HL-60/S4 treated with phorbol 12-myristate 13-acetate at 8.2 ng/mL for 4 days and 3 days (cell line): ENCODE results near the gene GLP1R.

Experiments used
- in situ Hi-C: fragments of 300-500 bp; cut with MboI; formaldehyde crosslinking; loops from 2 replicates; pipeline ENCODE4 v1.15.0; 2022; ENCODE audit warnings: low sequenced_read_pairs

Gene GLP1R

DNA sequence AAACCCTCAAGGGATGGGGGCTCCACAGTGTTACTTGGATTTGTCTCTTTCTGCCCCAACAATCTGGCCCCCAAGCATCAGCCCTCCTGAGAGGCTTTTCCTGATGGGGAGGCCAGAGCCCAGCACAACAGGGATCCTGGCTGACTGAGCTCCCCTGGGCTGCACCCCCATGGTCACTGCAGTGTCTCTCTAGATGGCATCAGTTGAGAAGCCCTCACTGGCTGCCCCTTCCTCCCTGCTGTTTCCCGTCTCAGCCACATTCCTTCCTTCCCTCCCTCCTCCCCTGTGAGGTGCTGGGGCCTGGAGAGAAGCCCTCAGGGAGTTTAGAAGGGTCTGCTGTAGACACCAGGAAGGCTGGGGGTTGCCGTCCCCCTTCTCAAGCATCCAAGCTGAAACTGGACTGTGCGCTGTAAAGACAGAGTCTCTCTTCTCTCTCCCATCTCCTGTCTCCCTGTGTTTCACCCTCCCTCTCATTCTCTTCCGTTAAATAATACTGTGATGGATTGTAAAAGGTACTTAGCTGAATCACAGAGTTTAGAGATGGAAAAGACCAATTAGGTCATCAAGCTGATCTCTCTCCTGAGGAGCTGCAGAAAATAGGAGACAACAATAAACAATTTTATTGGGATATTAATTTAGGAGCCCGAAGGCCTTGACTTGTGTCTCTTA lies 36.7 kb downstream of the GLP1R start:
- in situ Hi-C loops = no loop called here

DNA sequence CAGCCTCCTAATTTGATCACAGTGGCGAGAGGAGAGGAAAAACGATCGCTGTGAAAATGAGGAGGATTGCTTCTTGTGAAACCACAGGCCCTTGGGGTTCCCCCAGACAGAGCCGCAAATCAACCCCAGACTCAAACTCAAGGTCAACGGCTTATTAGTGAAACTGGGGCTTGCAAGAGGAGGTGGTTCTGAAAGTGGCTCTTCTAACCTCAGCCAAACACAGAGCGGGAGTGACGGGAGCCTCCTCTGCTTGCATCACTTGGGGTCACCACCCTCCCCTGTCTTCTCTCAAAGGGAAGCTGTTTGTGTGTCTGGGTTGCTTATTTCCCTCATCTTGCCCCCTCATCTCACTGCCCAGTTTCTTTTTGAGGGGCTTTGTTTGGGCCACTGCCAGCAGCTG lies 37.7 kb downstream of the GLP1R start:
- in situ Hi-C loops = no loop called here

DNA sequence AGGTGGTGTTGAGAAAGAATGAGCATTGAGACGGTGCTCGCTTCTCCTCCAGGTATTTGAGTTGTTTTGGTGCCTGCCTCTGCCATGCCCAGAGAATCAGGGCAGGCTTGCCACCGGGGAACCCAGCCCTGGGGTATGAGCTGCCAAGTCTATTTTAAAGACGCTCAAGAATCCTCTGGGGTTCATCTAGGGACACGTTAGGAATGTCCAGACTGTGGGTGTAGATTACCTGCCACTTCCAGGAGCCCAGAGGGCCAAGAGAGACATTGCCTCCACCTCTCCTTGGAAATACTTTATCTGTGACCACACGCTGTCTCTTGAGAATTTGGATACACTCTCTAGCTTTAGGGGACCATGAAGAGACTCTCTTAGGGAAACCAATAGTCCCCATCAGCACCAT lies 38.1 kb downstream of the GLP1R start:
- in situ Hi-C loops = no loop called here

DNA sequence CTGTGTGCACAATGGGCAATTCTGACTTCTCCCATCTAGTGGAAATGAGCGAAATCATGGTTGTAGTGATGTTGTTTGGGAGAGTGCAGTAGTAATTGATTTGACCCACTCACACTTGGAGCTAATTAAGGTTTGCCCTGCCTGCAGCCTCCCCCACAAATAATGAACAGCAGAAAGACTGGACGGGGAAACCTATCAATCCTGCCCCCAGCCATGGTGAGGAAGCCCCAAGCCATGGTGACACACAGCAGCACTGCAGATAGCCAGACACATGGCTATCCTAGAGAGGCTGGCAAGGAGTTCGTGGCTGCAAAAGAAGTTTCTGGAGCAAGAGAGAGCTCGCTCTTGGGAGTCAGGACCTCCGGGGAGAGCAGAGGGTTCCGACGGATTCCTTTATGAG lies 38.6 kb downstream of the GLP1R start:
- in situ Hi-C loops = no loop called here

DNA sequence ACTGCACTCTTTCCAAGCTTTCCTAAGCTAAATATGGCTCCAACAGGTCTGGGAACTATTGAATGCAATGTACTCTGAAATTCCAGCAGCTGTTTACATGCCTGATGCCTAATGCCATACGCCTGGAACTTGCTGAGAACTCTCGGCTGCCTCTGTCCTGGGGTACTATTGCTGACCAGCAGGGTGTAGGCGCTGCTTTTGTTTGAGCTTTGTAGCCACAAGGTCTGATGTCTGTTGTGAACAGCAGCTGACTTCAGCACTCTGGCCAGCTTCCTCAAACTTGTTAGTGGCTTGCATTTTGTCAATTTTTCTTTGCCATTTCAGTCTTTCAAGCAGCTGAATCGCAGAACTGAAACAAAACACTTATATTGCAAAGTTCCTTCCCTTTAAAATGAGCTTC lies 39.8 kb downstream of the GLP1R start:
- in situ Hi-C loops = no loop called here

DNA sequence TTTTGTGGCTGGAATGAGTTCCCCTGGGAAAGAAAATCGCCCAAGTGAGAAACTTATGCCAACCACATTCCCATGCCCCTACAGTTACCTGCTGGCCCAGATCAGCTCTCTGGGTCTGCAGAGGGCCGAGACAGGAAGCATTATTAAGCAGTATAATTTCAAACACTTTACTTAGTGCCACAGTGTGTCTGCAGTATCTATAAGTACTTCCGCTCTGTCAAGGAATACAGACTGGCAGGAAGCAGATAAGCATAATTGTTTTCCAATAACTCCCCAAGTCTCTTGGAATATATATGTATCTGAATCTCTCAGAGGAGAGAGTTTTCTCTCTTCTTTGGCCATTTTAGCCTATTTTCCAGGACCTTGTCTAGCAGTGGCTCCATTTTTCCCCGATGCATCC lies 41.5 kb downstream of the GLP1R start:
- in situ Hi-C loops = no loop called here

DNA sequence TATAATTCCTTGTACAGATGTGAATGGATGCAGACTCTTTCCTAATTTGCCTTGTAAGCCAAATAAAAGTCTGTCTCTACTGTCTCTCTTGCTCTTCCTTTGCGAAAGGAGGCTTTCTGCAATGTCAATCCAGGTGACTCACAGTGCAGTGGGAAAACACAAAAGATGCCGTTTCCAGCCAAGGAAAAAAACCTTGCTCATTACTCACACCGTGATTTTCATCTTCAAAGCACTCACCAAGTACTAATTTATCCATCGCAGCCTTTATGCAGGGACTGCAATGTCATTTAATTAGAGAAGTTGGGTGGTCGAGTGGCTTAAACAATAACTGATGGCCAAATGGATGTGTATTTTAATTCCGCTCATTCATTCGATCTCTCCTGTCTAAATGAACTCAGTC lies 42.6 kb downstream of the GLP1R start:
- in situ Hi-C loops = no loop called here

DNA sequence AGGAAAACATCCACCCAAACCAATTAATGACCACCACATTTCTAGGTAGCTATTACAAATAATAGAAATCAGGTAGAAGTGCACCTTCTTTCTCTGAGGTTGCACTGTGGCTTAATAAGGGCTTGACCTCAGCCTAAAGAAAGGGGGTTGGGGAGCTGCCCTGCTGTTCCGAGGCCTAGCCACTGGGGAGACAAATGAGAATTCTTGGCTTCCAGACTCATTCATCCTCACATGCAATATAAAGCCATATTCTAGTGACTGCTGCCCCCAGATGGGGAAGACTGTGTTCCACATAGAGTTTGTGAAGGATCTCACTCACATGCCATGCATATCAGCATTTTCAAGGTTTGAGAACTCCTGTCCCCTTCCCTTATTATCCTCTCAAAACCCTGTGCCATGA lies 43.5 kb downstream of the GLP1R start:
- in situ Hi-C loops = no loop called here

DNA sequence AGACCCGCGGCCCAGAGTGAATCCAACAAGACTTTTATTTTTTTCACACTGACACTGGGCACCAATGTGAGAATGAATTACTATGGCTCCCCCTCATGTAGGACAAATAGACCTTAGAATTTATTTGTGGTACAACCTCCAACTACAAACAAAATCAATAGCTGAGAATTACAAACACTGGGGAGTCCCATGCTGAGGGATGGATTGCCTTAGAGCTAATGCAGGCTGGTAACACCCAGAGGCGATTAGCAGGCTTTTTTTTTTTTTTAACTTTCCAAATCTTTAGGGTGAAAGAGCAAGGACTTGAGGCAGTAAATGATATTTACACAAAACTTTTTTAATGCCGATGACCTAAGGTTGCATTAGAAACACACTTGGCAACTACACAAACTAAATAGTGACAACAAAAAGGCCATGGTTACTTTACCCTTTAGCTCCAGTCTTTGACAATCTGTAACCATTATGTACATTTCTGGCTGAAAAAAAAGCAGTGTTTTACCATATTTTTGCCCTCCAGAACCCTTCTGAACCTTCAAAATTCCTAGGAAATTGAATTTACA lies 44.6 kb downstream of the GLP1R start:
- in situ Hi-C loops = no loop called here

DNA sequence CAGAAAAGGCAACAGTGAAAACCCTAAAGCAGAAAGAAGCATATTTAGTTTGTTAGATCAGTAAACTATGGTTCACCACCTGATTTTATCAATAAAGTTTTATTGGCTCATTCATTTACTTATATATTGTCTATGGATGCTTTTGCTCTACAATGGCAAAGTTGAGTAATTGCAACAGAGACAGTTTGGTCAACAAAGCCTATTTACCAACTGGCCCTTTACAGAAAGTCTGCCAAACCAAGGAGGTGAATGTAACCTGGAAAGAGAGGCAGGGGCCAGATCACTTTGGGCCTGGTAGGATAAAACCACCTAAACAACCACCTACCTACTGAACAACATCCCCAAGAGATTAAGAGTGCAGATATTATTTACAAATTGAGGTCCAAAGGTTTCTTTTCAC lies 47.0 kb downstream of the GLP1R start:
- in situ Hi-C loops = no loop called here

DNA sequence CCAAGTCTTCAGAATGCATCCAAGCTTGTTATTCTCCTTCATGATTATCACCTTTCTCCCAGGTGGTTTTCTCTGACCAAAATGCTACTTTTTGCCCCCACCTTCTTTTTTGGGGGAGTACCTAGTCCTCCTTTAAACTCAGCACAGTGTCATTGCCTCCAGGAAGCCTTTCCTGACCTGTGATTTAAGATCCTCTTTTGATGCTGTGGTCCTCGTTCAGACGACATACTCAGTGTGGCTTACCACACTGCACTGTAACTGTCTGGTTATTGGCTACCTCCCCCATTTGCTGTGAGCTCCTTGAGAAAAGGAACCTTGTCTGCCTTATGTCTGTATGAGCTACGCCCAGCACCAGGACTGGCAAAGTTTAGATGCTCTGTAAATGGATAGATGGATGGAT lies 51.8 kb downstream of the GLP1R start:
- in situ Hi-C loops = no loop called here

DNA sequence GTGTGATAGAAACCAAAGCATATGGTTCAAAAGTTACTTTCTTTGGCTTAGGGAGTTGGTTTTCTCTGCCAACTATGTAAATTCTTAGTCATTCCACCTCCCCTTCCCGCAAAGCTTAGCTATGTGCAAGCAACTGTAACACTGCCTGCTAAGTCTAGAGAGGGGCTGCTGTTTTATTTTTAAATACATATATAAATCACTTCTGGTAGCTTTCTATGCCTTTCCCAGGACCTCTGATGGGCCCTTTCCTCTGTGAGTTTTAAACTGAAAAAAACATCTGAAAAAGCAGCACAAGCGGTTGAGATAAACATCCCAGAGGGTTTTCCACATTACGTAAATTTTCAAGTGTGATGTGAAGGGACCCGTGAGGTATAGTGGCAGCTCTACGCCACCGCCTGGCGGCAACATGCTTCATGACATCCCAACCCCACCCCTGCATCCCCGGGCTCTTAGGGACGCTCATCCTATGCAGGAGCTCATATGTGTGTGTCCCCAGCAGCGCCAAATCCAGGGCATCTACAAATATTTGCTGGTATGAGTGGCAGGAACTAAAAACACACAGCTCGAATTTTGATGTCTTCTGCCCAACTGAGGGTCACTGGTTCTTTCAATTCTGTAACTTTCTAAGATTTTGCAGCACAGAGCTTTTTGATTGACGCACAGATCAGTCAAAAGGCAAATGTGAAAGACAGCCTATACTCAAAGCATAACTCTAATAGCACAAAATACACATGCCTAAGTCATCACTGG lies 53.7 kb downstream of the GLP1R start:
- in situ Hi-C loops = no loop called here

DNA sequence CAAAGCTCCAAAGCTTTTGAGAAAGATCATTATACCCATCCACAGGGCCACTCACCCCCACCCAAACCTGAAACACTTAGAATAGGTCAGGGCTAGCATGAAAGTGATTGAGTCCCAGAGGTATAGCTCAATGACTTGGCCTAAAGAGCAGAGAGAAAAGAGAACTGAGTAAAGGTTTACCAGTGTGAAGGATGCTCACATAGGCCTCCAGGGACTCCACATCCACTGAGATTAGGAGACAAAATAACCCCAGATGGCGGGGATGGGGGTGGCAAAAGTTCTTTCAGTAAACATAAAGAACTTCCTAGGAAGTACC lies 54.2 kb downstream of the GLP1R start:
- in situ Hi-C loops = no loop called here

DNA sequence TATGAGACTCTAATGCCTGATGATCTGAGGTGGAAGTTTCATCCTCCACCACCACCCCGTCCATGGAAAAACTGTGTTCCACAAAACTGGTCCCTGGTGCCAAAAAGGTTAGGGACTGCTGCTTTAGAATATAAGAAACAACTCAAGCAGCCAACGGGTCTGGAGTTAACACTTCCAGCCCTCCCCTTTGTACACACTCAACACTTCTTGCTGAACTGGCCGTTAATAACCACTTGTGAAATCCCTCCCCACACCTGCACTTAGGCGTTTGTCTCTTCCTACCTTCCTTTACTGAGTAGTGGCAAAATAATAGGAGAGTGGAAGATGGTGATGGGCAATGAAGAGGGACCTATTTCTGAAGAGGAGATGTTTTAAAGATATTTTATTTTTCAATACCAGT lies 55.9 kb downstream of the GLP1R start:
- in situ Hi-C loops = no loop called here

DNA sequence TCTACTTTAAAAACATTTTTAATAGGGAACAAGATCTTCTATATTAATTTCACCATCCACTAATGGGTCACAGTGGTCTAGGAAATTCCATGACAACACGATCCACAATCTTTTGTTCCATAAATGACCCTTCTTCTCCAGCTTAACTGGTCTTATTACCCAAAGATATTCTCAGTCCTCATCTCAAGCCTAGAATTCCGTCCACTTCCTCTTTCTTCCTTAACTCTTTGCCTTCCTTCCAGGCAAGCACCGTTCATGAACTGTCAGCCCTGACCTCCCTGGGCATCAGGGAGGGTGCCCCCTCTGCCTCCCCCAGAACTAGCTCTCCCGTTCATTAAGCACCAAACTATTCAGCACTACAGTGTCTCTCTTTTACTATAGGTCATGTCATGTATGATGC lies 58.5 kb downstream of the GLP1R start:
- in situ Hi-C loops = no loop called here

DNA sequence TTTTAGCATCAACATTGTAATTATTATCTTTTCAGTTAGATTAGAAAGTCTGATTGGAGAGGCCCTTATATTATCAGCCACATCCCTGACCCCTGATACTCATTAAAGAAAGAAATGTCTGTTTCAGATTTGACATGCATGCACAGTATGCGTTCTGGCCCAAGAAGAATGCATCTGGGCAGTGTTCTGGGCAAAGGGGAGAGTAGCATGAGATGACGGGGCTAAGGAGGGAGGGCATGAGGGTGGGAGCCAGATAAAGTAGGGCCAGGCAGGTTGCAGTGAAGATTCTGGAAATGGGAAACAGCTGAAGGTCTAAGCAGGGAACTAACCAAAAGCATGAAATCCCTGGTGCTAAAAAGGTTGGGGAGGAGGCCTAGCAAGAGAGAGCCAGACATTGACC lies 59.1 kb downstream of the GLP1R start:
- in situ Hi-C loops = no loop called here

DNA sequence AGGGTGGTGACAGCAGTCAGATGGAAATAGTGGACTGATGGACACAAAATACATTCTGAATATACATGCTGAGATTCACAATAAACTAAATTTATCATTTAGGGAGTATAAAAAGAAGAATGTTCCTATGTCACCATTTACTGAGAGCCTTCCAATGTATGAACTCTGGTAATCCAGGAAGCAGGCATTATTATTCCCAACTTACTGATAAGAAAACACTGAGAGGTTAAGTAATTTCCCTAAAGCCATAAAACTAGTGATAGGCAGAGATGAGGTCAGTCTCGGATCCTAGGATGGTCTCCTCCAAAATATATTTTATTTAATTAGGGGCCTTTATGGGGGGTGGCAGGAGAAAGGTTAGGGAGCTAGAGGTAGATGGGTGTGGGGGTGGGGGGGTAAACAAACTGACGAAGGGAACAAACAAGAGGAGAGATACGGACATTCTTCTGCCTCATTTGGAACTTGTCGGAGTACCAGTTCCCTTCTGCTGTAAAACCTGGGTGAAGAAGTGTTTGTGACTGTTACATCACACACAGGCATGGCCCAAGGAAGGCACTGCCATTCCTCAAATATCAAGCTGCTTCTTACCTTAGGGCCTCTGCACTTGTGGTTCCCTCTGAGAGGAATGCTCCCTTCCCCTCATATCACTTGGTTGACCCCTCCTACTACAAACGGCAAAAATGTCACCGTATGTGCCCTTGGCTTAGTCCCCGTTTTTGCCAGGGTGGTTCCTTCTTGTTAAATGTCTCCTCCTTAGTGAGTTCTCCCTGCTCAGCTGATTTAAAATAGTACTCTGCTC lies 59.7 kb downstream of the GLP1R start:
- in situ Hi-C loops = no loop called here

DNA sequence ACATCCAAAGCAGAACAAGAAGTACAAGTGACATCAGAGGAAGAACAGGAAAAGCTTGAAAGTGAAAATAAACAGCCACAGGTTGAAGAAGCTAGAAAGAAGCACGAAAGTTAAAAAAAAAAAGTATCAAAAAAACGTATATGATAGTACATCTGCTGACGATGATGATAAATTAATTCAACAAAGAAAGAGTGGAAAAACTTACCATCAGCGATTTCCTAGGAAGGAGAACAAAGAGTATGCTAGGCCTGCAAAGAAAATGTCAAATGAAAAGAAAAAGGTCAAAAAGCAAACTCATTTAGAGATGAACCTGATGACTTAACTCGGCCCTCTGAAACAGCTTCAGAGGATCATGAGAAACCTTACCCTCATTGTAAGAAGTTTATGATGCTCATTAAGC lies 62.7 kb downstream of the GLP1R start:
- in situ Hi-C loops = no loop called here

DNA sequence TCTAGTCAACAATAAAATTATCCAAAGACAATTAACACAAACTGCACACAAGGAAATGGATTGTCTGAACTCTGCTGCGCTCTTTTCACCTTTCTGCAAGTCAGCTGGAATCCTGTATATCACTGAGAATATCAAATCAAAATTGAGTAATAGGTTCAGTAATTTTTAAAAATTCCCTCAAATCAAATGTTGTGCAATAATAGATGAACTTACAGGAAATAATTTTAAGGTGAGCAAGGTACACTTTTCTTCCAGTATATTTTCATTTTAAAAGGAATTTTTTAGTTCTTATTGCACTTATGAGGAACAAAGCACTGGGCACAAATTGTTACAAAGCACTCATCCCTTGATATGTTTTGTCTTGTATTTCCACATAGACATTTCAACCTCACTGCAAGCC lies 65.2 kb downstream of the GLP1R start:
- in situ Hi-C loops = no loop called here

DNA sequence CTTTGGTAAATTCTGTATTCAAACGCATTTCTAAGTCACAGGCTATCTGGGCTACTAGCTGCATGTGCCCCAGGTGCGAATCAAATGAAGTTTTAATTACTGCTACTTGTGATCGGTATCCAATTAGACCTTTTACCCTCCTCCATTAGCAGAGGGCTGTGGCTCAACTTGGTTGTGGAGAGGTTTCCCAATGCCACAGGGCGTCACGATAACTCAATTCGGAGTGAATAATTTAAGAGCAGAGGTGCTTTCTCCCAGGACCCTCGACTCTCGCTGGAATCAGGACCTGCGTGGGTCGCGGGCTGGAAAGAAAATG lies 65.8 kb downstream of the GLP1R start:
- in situ Hi-C loops = no loop called here

DNA sequence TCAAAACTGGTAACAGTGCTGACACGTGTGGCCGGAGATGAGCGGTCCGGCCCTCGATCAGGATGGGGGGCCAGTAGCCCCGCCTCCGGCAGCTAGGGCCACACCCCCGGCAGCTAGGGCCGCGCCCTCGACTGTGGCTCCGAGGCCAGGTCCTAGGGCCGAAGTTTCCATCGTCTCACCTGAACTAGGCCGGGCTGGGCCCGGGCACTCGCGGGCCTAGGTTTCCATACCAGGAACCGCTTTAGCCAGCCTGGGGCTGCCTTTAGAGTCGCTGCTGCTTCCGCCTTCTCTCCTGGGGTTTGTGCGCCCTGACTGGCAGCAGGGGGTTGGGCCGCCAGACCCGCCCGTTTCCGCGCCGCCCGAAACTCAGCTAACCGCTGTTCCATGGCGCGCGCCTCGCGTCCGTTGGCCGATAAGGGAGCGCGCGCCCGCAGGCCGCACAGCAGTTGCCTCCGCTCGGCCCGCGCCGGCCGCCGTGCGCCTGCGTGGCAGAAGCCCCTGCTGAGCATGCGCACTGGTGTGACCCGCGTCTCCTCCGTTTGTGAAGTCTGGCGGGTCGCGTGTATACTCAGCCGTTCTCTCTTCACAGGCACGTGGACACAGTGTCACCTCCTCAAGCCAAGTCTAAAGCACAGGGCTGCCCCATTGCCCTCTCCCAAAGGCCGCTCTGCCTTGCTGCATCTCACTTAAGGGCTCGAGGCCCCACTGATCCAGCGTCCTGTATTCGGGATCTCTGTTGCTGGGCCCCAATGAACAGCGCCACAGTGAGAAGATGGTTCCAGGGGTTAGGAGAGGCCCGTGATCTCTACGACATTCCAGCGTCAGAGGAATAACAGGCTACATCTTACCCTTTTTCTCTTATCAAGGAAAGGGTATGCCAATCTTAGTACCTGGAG lies 66.4 kb downstream of the GLP1R start, which contains the start of gene SAYSD1:
SAYSD1 (minus strand) TSS at position 483 of the 896 bp plus-strand sequence; CDS start at position 386, 97 bp downstream.
- in situ Hi-C loops = no loop called here
